GM11168 (cell line): ENCODE results near the gene SDK1.

Experiments used
- in situ Hi-C: fragments of 300-500 bp; cut with MboI; formaldehyde crosslinking; loops from one replicate; pipeline ENCODE4 v1.12.0; 2022; ENCODE audit warnings: low sequenced_read_pairs; ENCODE audit not compliant: unreplicated experiment

The SDK1 gene

GRCh38 chr7:3510101-3511020 lies 209.3 kb downstream of the SDK1 start:
- in situ Hi-C loops = no loop called here

- in situ Hi-C loops = no loop called here
Observed at GRCh38 chr7:3517344-3517743, 216.3 kb downstream of the SDK1 start.

GRCh38 chr7:3518546-3518945 lies 217.5 kb downstream of the SDK1 start:
- in situ Hi-C loops = no loop called here

GRCh38 chr7:3520206-3520605 lies 219.2 kb downstream of the SDK1 start:
- in situ Hi-C loops = no loop called here

- in situ Hi-C loops = no loop called here
Observed at GRCh38 chr7:3527496-3528124, 226.6 kb downstream of the SDK1 start.

DNA sequence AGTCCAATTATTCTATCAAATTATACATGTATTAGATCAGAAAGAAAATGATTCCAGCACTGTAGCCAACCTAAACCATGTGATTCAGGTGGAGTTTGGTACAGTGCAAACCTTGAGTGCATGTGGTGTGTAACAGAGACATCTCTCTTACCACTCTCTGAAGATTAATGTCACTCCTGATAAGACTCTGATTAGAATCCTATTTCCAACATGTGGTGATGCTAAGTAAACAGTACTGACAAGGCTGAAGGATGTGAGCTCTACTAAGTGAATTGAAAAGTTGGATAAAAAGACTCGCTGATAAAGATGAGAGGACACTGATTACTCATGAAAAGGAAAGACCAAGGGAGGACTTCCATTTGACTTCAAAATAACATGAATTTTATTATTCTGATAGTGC lies 232.0 kb downstream of the SDK1 start:
- in situ Hi-C loops = no loop called here

DNA sequence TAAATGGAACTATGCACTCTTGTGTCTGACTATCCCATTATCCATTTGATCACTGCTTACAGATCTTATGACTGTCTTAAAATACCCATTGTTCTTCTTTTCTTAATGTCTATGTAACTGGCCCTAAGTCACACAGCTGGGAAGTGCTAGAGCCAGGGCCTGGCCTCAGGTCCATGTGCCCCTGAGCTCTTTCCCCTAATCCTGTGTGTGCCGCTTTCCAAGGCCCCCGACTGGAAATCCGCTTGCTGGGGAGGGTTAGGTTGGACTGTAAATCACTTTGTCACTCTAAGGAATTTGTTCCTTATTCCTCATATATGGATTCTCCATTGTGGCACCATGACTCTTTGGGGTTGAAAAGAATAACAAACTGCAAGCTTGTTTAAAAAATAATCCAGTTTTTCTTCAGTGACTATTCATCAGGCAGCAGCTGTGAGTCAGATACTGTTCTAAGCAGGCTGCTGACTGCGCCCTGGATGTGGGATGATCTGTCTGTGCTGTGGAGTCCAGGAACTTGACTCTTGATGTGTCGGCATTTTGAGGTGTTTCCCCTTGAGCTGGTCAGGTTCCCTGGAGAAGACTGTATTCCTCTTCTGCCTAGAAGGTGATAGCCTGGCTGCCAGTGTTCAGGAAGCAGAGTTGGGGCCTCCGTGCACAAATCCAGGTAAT lies 236.3 kb downstream of the SDK1 start:
- in situ Hi-C loops = no loop called here

- in situ Hi-C loops = no loop called here
Observed at GRCh38 chr7:3538041-3538440, 237.0 kb downstream of the SDK1 start.

DNA sequence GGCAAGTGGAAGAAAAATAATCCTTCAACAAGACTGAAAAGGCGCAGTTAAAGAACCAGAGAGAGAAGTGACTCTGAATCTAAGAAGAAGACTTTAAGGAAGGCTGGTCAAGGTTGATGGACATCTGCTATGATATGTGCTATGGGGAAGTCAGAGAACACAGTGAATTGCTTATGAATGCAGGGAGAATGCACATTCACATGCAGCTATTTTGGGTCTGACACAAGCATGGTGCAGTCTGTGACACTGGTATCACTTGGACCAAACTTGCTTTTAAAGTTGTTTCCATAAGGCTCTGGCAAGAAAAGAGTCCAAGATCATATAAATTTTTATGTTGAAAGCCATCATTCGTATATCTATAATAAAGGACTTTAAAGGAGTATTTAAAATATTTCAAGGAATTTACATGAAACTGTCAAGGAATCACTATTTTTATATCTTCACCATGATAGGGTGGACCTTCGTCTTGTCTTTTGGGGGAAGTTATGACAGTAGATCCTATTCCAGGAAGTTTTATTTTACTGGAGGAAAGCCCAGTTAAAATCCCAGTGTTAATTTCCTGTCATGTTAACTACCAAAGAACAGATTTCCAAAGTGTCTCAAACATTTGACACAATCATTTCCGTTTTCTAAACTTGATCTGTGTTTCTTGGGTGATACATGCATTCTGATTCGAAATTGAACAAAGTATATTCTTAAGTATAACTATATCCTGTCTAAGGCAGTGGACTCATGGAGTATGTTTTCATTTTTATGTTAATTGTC lies 239.6 kb downstream of the SDK1 start:
- in situ Hi-C loops = no loop called here

DNA sequence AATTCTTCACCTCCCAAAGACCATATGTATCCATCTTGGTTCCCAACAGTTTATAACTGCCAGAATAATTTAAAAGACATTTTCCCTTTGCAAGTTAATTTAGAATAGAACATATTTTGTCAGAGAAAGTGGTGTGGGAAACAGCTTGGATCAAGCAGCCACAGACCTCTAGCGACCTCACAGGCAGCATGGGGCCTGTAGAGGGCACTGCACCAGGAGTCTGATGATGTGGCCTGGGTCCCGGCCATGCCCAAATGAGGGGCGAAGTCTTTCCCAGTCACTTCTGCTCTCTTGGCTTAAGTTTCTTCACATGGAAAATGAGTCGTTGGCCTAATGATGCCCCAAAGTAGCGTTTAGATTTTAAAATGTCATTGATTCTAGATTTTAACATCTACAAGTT lies 243.2 kb downstream of the SDK1 start:
- in situ Hi-C loops = no loop called here

DNA sequence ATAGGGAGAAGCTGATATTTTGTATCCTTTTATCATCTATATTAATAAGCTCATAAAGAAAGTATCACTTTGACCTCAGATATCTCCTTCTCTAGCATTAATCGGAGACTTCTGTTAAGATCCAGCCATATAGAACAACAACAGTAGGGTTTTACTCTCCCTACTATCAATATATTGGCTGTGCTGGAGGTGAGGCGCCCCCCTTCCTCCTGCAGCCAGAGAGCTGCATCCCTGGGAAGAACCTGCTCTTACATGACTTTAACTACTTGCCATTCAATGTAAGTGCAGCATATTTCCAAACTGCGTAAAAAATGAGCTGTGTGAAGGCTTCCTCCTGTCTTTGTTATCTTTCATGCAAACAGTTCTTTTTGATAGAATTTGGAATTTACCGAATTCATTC lies 247.8 kb downstream of the SDK1 start:
- in situ Hi-C loops = no loop called here

DNA sequence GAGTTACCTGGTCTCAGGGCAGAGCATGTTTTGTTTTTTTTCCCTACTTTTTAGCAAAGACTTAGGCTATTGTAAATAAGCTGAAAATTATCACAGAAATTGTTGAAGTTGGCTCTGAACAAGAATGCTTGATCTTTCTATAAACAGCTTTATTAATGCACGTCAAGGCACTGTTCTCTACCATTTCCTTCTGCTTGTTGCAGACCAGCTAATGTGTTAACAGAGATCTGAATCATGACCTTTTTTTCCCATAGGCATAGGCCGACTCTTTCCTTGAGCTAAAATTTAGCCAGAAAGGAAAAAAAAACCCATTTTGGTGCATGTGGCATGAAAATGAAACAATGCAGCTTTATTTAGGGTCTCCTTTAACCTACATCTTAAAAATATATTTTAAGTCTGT lies 248.5 kb downstream of the SDK1 start:
- in situ Hi-C loops = no loop called here

- in situ Hi-C loops = no loop called here
Observed at GRCh38 chr7:3551536-3551935, 250.5 kb downstream of the SDK1 start.

GRCh38 chr7:3552499-3552898 lies 251.4 kb downstream of the SDK1 start:
- in situ Hi-C loops = no loop called here

DNA sequence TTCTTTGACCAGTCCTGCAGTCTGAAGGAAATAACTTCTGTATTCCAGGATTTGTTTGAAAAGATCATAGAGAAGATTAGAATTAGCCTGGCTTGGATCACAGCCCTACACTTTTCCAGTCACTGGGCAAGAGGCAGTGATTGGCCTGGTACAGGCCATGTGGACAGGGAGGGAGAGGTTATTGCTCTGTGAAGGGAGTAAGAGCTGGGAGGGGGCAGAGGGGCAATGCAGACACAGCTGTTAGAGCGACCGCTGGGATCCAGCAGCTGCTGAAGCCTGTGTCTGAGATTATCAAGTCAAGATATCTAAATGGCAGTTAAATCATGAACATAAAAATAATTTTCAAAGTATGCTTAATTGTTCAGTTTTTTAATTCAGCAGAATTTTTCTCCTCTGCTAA lies 257.3 kb downstream of the SDK1 start:
- in situ Hi-C loops = no loop called here

- in situ Hi-C loops = no loop called here
Observed at GRCh38 chr7:3559278-3559677, 258.2 kb downstream of the SDK1 start.

GRCh38 chr7:3560495-3560894 lies 259.4 kb downstream of the SDK1 start:
- in situ Hi-C loops = no loop called here

- in situ Hi-C loops = no loop called here
Observed at GRCh38 chr7:3561932-3562331, 260.9 kb downstream of the SDK1 start.

DNA sequence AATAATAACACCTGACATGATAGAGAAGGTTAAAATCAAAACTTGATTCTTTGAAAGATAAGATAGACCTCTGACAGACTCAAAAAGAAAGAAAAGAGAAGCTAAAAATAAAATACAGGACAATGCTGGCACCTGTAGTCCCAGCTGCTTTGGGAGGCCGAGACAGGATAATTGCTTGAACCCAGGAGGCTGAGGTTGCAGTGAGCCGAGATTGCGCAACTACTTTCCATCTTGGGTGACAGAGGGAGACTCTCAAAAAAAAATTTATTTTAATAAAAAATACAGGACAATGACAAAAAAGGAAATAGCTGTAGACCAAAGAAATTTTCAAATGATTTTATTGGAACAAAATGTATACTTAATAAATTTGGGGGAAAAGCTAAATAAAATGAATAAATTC lies 263.2 kb downstream of the SDK1 start:
- in situ Hi-C loops = no loop called here

- in situ Hi-C loops = no loop called here
Observed at GRCh38 chr7:3568516-3568915, 267.5 kb downstream of the SDK1 start.

DNA sequence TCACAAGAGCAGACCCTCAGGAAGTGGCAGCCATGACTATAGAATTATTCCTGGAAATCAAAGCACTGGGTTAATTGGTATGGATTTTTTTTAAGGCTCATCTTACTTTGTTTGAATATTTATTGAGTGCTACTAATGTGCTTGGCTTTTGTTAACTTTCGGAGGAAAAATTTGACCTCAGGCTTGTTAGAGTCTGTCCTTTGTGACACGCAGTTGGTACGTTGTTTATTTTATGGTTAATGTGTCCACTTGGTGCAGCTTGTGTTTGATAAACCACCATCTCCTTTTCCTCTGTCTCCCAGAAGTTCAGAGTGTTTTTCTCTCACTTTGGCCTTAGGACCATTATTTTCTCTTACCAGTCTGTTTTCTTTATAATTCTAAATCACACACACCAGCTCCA lies 268.6 kb downstream of the SDK1 start:
- in situ Hi-C loops = no loop called here
